Measurements from ENCODE around the gene ZDHHC24. TPM values are rescaled to one million over a fixed set of nuclear protein-coding genes. Genes with fewer than 3 reads are reported as not detected.
A peak's percentile ranks its signal among the peaks of the same experiment; 100 is the strongest.

Gene ZDHHC24
- total RNA-seq, 4 donors from 2014 or later = 5.9 to 12.1 (median 10.4) TPM

GRCh38 chr11:66554602-66555001 is 8.8 kb upstream of the ZDHHC24 start:
- no peak for ATAC-seq

GRCh38 chr11:66550887-66551286 is 5.0 kb upstream of the ZDHHC24 start:
- no CpG with 5 or more reads among the region's 4 CpGs for WGBS, 2 donors (ENCODE audit: low coverage in 1 of 2)
- no peaks in the 10 kb centered on the region for H3K36me3 ChIP-seq
- H3K27me3 ChIP-seq = peaks cover 7% of the 10 kb centered on the region
- H3K4me3 ChIP-seq = no peak overlapping the region
- TF ChIP-seq POLR2AphosphoS5 (IDR thresholded peaks at IDR 0.05) (no peak), EP300 (IDR thresholded peaks at IDR 0.05) (no peak), POLR2A (IDR thresholded peaks at IDR 0.05) (no peak)
- TF ChIP-seq, protein P1, sequence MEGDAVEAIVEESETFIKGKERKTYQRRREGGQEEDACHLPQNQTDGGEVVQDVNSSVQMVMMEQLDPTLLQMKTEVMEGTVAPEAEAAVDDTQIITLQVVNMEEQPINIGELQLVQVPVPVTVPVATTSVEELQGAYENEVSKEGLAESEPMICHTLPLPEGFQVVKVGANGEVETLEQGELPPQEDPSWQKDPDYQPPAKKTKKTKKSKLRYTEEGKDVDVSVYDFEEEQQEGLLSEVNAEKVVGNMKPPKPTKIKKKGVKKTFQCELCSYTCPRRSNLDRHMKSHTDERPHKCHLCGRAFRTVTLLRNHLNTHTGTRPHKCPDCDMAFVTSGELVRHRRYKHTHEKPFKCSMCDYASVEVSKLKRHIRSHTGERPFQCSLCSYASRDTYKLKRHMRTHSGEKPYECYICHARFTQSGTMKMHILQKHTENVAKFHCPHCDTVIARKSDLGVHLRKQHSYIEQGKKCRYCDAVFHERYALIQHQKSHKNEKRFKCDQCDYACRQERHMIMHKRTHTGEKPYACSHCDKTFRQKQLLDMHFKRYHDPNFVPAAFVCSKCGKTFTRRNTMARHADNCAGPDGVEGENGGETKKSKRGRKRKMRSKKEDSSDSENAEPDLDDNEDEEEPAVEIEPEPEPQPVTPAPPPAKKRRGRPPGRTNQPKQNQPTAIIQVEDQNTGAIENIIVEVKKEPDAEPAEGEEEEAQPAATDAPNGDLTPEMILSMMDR (IDR thresholded peaks at IDR 0.05) = no peak
- no peak for ATAC-seq
- H3K27ac ChIP-seq = no peak overlapping the region
- no peaks in the 10 kb centered on the region for H3K9me3 ChIP-seq
- peaks cover 0 to 17% (median 0%) of the 10 kb centered on the region in 3 donors for H3K4me1 ChIP-seq

More at GRCh38 chr11:66554602-66555001, 8.8 kb upstream of the ZDHHC24 start:
- H3K4me3 ChIP-seq = no peak overlapping the region
- peaks cover 0 to 13% (median 6%) of the 10 kb centered on the region in 3 donors for H3K4me1 ChIP-seq
- H3K27me3 ChIP-seq = peaks cover 20% of the 10 kb centered on the region
- TF ChIP-seq EP300 (IDR thresholded peaks at IDR 0.05) (no peak), POLR2AphosphoS5 (IDR thresholded peaks at IDR 0.05) (no peak), POLR2A (IDR thresholded peaks at IDR 0.05) (no peak)
- TF ChIP-seq, protein P1 (IDR thresholded peaks at IDR 0.05) = no peak
- no peaks in the 10 kb centered on the region for H3K9me3 ChIP-seq
- H3K36me3 ChIP-seq = no peaks in the 10 kb centered on the region
- no peak overlapping the region for H3K27ac ChIP-seq
- WGBS, 2 donors (ENCODE audit: low coverage in 1 of 2) = 64% methylated on average over 4 of the region's 5 CpGs; no CpG with 5 or more reads in 1 of the 2 donors

DNA sequence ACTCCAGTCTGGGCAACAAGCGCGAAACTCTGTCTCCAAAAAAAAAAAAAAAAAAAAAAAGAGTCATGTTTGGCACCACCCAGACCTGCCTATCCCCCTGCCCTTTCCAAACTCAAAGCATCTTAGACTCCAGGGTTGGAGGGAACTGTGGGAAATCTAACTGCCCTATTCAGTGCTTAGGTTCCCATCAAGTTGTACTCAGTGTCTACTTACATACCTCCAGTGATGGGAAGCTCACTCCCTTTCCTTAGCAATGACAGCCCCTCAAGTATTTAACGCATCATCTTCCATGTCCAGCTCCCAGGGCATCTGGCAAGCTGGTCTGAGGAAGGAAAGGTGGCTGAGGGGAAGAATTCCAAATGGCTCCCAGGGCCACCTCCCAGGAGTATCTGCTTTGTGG is 3.8 kb upstream of the ZDHHC24 start:
- H3K36me3 ChIP-seq = no peaks in the 10 kb centered on the region
- 83% methylated on average over 3 of the region's 3 CpGs; no CpG with 5 or more reads in 1 of the 2 donors for WGBS, 2 donors (ENCODE audit: low coverage in 1 of 2)
- no peak for ATAC-seq
- no peaks in the 10 kb centered on the region for H3K9me3 ChIP-seq
- TF ChIP-seq POLR2AphosphoS5 (IDR thresholded peaks at IDR 0.05) = no peak
- TF ChIP-seq POLR2A (IDR thresholded peaks at IDR 0.05) = no peak
- no peak for TF ChIP-seq EP300 (IDR thresholded peaks at IDR 0.05)
- TF ChIP-seq, protein P1 (IDR thresholded peaks at IDR 0.05) = no peak
- H3K4me1 ChIP-seq = peaks cover 3 to 29% (median 9%) of the 10 kb centered on the region in 3 donors
- H3K27ac ChIP-seq = no peak overlapping the region
- no peaks in the 10 kb centered on the region for H3K27me3 ChIP-seq
- H3K4me3 ChIP-seq = no peak overlapping the region

GRCh38 chr11:66548774-66549630 is 3.2 kb upstream of the ZDHHC24 start:
- Histone ChIP-seq H3K9me3 (no peaks in the 10 kb centered on the region), H3K36me3 (no peaks in the 10 kb centered on the region), H3K4me3 (no peak overlapping the region), H3K27ac (no peak overlapping the region), H3K27me3 (no peaks in the 10 kb centered on the region), H3K4me1 (peaks cover 3 to 36% (median 10%) of the 10 kb centered on the region in 3 donors)
- 40 to 45% methylated on average over 8 to 11 of the region's 16 CpGs for whole genome bisulfite sequencing, 2 donors (ENCODE audit: low coverage in 1 of 2)
- no peak for ATAC-seq
- TF ChIP-seq, protein P1 (IDR thresholded peaks at IDR 0.05) = no peak
- TF ChIP-seq POLR2A (IDR thresholded peaks at IDR 0.05) = no peak

GRCh38 chr11:66548041-66548440 is 2.2 kb upstream of the ZDHHC24 start:
- H3K4me3 ChIP-seq = no peak overlapping the region
- TF ChIP-seq EP300 (IDR thresholded peaks at IDR 0.05) = no peak
- peak overlapping the region in 2 of 4 donors; percentile 84 to 87 for H3K27ac ChIP-seq
- no peaks in the 10 kb centered on the region for H3K27me3 ChIP-seq
- H3K36me3 ChIP-seq = peaks cover 0 to 8% of the 10 kb centered on the region in 2 donors
- ATAC-seq = no peak
- 29 to 80% methylated on average over 1 to 8 of the region's 11 CpGs for WGBS, 2 donors (ENCODE audit: low coverage in 1 of 2)
- H3K4me1 ChIP-seq = peaks cover 3 to 46% (median 18%) of the 10 kb centered on the region in 3 donors
- H3K9me3 ChIP-seq = no peaks in the 10 kb centered on the region

All from gastroesophageal sphincter (tissue), 4 donors.